GM19043 (cell line): Measurements from ENCODE around the gene DHRS13.
"Not testable (repeated sequence)": the region's sequence is repeated elsewhere in the genome, so short reads cannot be mapped to it uniquely, and the experiment has no call there.

Experiments
- ATAC-seq: cut with Tn5 transposase; IDR thresholded peaks from one replicate; pipeline ENCODE4 v1.9.1; 2021; ENCODE audit warnings: low read depth; ENCODE audit not compliant: unreplicated experiment

DHRS13 gene

GRCh38 chr17:28904800-28905199 is 1.9 kb upstream of the DHRS13 start:
- ATAC-seq: no peak

- not testable (repeated sequence) for ATAC-seq
Observed at GRCh38 chr17:28903546-28903841, 615 bp upstream of the DHRS13 start.

GRCh38 chr17:28901866-28902818 is 737 bp downstream of the DHRS13 start:
- peak; percentile 28 for ATAC-seq

GRCh38 chr17:28900986-28901726 is 1.7 kb downstream of the DHRS13 start:
- no peak for ATAC-seq

GRCh38 chr17:28899212-28899815 is 3.6 kb downstream of the DHRS13 start:
- no peak for ATAC-seq

- no peak for ATAC-seq
Observed at GRCh38 chr17:28898527-28898955, 4.3 kb downstream of the DHRS13 start.

GRCh38 chr17:28897769-28898526 is 4.9 kb downstream of the DHRS13 start:
- no peak for ATAC-seq

- ATAC-seq: no peak
Observed at GRCh38 chr17:28896884-28897768, 5.8 kb downstream of the DHRS13 start, which contains the start of gene FLOT2. FLOT2 (minus strand) TSS chr17:28897733; CDS start chr17:28897574, 159 bp downstream.

- no peak for ATAC-seq
Observed at GRCh38 chr17:28896491-28896883, 6.4 kb downstream of the DHRS13 start.

GRCh38 chr17:28895794-28896447 is 7.0 kb downstream of the DHRS13 start:
- no peak for ATAC-seq

GRCh38 chr17:28893248-28894183 is 9.4 kb downstream of the DHRS13 start:
- ATAC-seq: not testable (repeated sequence)

GRCh38 chr17:28892024-28892423 is 10.9 kb downstream of the DHRS13 start:
- ATAC-seq: no peak

GRCh38 chr17:28891201-28891600 is 11.7 kb downstream of the DHRS13 start:
- ATAC-seq: no peak

GRCh38 chr17:28889996-28890395 is 12.9 kb downstream of the DHRS13 start:
- no peak for ATAC-seq

- no peak for ATAC-seq
Observed at GRCh38 chr17:28888832-28889231, 14.0 kb downstream of the DHRS13 start.

GRCh38 chr17:28887871-28888471 is 14.9 kb downstream of the DHRS13 start:
- ATAC-seq: no peak

GRCh38 chr17:28885951-28886350 is 16.9 kb downstream of the DHRS13 start:
- ATAC-seq: no peak

- no peak for ATAC-seq
Observed at GRCh38 chr17:28885363-28885762, 17.5 kb downstream of the DHRS13 start.
